SK-N-SH (cell line): Measurements from ENCODE around the gene TMEM59. TPM values are rescaled to one million over a fixed set of nuclear protein-coding genes. Genes with fewer than 3 reads are reported as not detected.
"Not testable (repeated sequence)": the region's sequence is repeated elsewhere in the genome, so short reads cannot be mapped to it uniquely, and the experiment has no call there.

ENCODE experiments used
- CTCF ChIA-PET: fragments of 300-600, 350-600 bp; formaldehyde crosslinking; extraction: SDS; loops from one replicate; lab custom pipeline; 2021; lab: Yijun Ruan, JAX
- POLR2A ChIA-PET: fragments of 350-600 bp; sonication (Branson Sonifier 250); formaldehyde crosslinking; extraction: SDS; loops from one replicate; lab custom pipeline; 2020; ENCODE audit warnings: antibody characterized with exemption, inconsistent platforms; lab: Yijun Ruan, JAX
- DNase-seq: peaks from one replicate; pipeline ENCODE4 v3.0.0; 2012
- H2AFZ ChIP-seq: fragments of 200-600 bp; sonication (generic); 2 replicates; pipeline ENCODE4 v1.8.1; 2016; ENCODE audit warnings: antibody characterized with exemption, mild to moderate bottlenecking, low read depth
- H3F3A ChIP-seq: fragments of 200-600 bp; sonication (generic); replicated peaks from 2 replicates; pipeline ENCODE3; 2016; ENCODE audit warnings: antibody characterized with exemption, mild to moderate bottlenecking; ENCODE audit not compliant: insufficient read depth
- H3K27ac ChIP-seq, 2 experiments: fragments of 200-500 bp in 1 of 2; fragments of 200-600 bp in 1 of 2; sonication (Bioruptor generic) in 1 of 2; sonication (generic), shearing (Covaris generic) in 1 of 2; 2 replicates each; pipeline versions ENCODE4 v1.5.1 to v1.6.1; 2014 to 2016; ENCODE audit warnings: low read depth in 2 of 2, inconsistent platforms in 1 of 2, low read length in 1 of 2, mild to moderate bottlenecking in 1 of 2, mixed read lengths in 1 of 2
- H3K27me3 ChIP-seq: fragments of 200-600 bp; sonication (generic), shearing (Covaris generic); 2 replicates; pipeline ENCODE4 v1.6.1; 2016; ENCODE audit warnings: mixed run types; ENCODE audit not compliant: insufficient read depth
- H3K36me3 ChIP-seq, 2 experiments: fragments of 200-500 bp in 1 of 2; fragments of 200-600 bp in 1 of 2; sonication (Bioruptor generic) in 1 of 2; sonication (generic) in 1 of 2; replicated peaks in 1 of 2; 2 replicates each; pipeline versions ENCODE3 to v1.5.1; 2014 to 2016; ENCODE audit warnings: low read length in 1 of 2, mild to moderate bottlenecking in 1 of 2; ENCODE audit not compliant: insufficient read depth in 2 of 2, control insufficient read depth in 1 of 2
- H3K4me1 ChIP-seq, 2 experiments: fragments of 200-500 bp in 1 of 2; fragments of 200-600 bp in 1 of 2; sonication (Bioruptor generic) in 1 of 2; sonication (generic), shearing (Covaris generic) in 1 of 2; 2 replicates each; pipeline versions ENCODE4 v1.5.1 to v1.6.1; 2014 to 2016; ENCODE audit warnings: low read depth in 1 of 2, low read length in 1 of 2, mixed run types in 1 of 2; ENCODE audit not compliant: insufficient read depth in 2 of 2, control insufficient read depth in 1 of 2
- H3K4me2 ChIP-seq: fragments of 200-600 bp; sonication (generic), shearing (Covaris generic); 2 replicates; pipeline ENCODE4 v1.6.1; 2017; ENCODE audit warnings: mixed run types
- H3K4me3 ChIP-seq, 2 experiments: fragments of 200-500 bp in 1 of 2; fragments of 200-600 bp in 1 of 2; sonication (Bioruptor generic) in 1 of 2; sonication (generic), shearing (Covaris generic) in 1 of 2; 2 replicates each; pipeline versions ENCODE4 v1.5.1 to v1.8.1; 2014 to 2016; ENCODE audit warnings: low read depth in 2 of 2, inconsistent platforms in 1 of 2, low read length in 1 of 2, mild to moderate bottlenecking in 1 of 2, mixed read lengths in 1 of 2, moderate library complexity in 1 of 2
- H3K79me2 ChIP-seq: fragments of 200-600 bp; sonication (generic); 2 replicates; pipeline ENCODE4 v1.8.1; 2017; ENCODE audit warnings: mild to moderate bottlenecking; ENCODE audit not compliant: insufficient read depth
- H3K9ac ChIP-seq: fragments of 200-600 bp; sonication (generic); 2 replicates; pipeline ENCODE4 v1.6.1; 2017; ENCODE audit warnings: mixed run types
- H3K9me2 ChIP-seq: fragments of 200-600 bp; sonication (generic); 2 replicates; pipeline ENCODE4 v1.6.1; 2017; ENCODE audit warnings: mixed run types
- H3K9me3 ChIP-seq: fragments of 200-600 bp; sonication (generic); 2 replicates; pipeline ENCODE4 v1.6.1; 2017; ENCODE audit warnings: mixed run types, mild to moderate bottlenecking, moderate library complexity
- H4K20me1 ChIP-seq: fragments of 200-600 bp; sonication (generic); 2 replicates; pipeline ENCODE4 v1.6.1; 2017; ENCODE audit warnings: mild to moderate bottlenecking, mixed run types; ENCODE audit not compliant: insufficient read depth
- EZH2phosphoT487 ChIP-seq: fragments of 200-600 bp; sonication (generic); IDR thresholded peaks from 2 replicates; pipeline ENCODE4 v1.6.1; 2017; ENCODE audit warnings: low read depth, mixed run types, mild to moderate bottlenecking, antibody characterized with exemption, moderate library complexity, borderline replicate concordance
- FOSL2 ChIP-seq: IDR thresholded peaks from 2 replicates; pipeline ENCODE4 v1.4.0; 2012; ENCODE audit warnings: low read depth, mild to moderate bottlenecking, moderate library complexity, borderline replicate concordance
- FOXJ3 ChIP-seq: sonication (generic); formaldehyde crosslinking; IDR thresholded peaks from 2 replicates; pipeline ENCODE4 v1.5.1; 2020; ENCODE audit warnings: mild to moderate bottlenecking, missing genetic modification reagents
- GABPA ChIP-seq: IDR thresholded peaks from 2 replicates; pipeline ENCODE4 v1.4.0; 2012; ENCODE audit warnings: low read depth, mild to moderate bottlenecking
- GATA2 ChIP-seq: sonication (generic); formaldehyde crosslinking; IDR thresholded peaks from 2 replicates; pipeline ENCODE4 v1.5.0; 2020; ENCODE audit warnings: mild to moderate bottlenecking, missing genetic modification reagents
- MEF2A ChIP-seq: IDR thresholded peaks from 2 replicates; pipeline ENCODE4 v1.4.0; 2012; ENCODE audit warnings: low read depth, borderline replicate concordance
- MXI1 ChIP-seq: IDR thresholded peaks from 2 replicates; pipeline ENCODE4 v1.6.1; 2012; ENCODE audit warnings: mild to moderate bottlenecking, low read depth, low read length, improper control_type of control experiment
- POLR2AphosphoS5 ChIP-seq: IDR thresholded peaks from 2 replicates; pipeline ENCODE4 v1.6.1; 2012; ENCODE audit warnings: low read depth, low read length
- RCOR1 ChIP-seq: fragments of 150-350 bp; IDR thresholded peaks from 2 replicates; pipeline ENCODE4 v1.6.1; 2017; ENCODE audit warnings: antibody characterized with exemption, low read length
- TAF1 ChIP-seq: IDR thresholded peaks from 2 replicates; pipeline ENCODE4 v1.6.1; 2012; ENCODE audit warnings: low read depth, mild to moderate bottlenecking, low read length, moderate library complexity, borderline replicate concordance
- USF1 ChIP-seq: IDR thresholded peaks from 2 replicates; pipeline ENCODE4 v1.4.0; 2012; ENCODE audit warnings: low read depth, borderline replicate concordance
- WGBS: methylation state at CpG from one replicate; pipeline ENCODE4 v1.1.6; 2017; ENCODE audit warnings: low lambda C conversion rate; 5-methylcytosine and 5-hydroxymethylcytosine counted together
- polyA plus RNA-seq, 3 experiments: library from polyadenylated mRNA; depleted of rRNA; stranded (reverse); fragments of >200 nt; gene quantifications; 2 replicates each; pipeline ENCODE4 v1.2.3, GENCODE V29; 2012
- TF ChIP-seq, protein P1 (sequence below): fragments of 150-350 bp; IDR thresholded peaks from 2 replicates; pipeline ENCODE4 v1.6.1; 2017; ENCODE audit warnings: antibody characterized with exemption, low read length, low read depth, borderline replicate concordance
- TF ChIP-seq, protein P2 (sequence below): fragments of 150-350 bp; IDR thresholded peaks from 2 replicates; pipeline ENCODE4 v1.6.1; 2016; ENCODE audit warnings: mild to moderate bottlenecking, low read depth, low read length
- TF ChIP-seq, protein P3 (sequence below): fragments of 200-600 bp; sonication (generic); IDR thresholded peaks from 2 replicates; pipeline ENCODE4 v1.6.1; 2017; ENCODE audit warnings: antibody characterized with exemption, mild to moderate bottlenecking, moderate library complexity

The TMEM59 gene
- polyA plus RNA-seq, 1 of the 3 experiments (the other 2 are of a cell fraction), result 249 TPM

DNA sequence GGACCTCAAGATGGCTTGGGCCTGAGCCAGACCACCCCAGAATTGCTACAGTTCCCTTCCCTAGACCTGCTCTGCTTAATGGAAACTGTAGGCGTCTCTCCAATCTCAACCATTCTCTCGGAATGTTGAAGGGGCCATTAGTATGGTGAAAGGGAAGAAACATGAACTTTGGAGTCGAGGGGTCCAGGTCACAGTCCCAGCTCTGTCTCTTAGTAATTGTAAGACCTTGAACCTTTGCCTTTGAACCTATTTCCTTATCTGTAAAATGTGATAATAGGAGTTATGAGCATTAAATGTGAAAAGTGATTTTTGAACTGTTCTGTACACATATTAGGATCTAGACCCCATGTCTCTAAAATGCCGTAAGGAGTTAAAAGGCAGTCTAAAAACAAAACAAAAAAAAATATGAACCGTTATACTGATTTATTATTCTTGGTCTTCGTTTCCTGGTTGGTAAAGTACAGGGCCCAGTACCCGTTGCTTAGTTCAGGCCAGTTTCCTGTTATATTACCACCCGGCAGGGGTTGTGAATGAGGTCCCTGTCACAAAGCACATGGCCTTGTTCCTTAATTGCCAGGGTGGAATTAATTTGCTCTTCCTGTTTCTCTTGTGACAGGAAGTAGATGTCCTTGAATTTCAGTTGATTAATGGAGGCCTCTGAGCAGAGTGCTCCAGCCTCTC, 42.7 kb upstream of the TMEM59 start:
- Histone ChIP-seq H3K27ac (peak overlapping the region in 1 of 2 experiments; percentile 23; a peak in 2 of 4 replicates), H3K27me3 (no peaks in the 10 kb centered on the region), H3K36me3 (peaks cover 0 to 20% of the 10 kb centered on the region in 2 experiments), H3K9me2 (no peaks in the 10 kb centered on the region), H3K9me3 (no peaks in the 10 kb centered on the region)
- TF ChIP-seq, protein P1, sequence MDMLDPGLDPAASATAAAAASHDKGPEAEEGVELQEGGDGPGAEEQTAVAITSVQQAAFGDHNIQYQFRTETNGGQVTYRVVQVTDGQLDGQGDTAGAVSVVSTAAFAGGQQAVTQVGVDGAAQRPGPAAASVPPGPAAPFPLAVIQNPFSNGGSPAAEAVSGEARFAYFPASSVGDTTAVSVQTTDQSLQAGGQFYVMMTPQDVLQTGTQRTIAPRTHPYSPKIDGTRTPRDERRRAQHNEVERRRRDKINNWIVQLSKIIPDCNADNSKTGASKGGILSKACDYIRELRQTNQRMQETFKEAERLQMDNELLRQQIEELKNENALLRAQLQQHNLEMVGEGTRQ, result no peak
- TF ChIP-seq MXI1 (peak; percentile 66; the same call in 1 of the 2 replicates), GABPA (no peak), POLR2AphosphoS5 (no peak)
- TF ChIP-seq, all 33 proteins: peak for 1
- no peaks in the 10 kb centered on the region for H3K79me2 ChIP-seq
- H3K9ac ChIP-seq, result no peak overlapping the region
- H3K4me3 ChIP-seq, result no peak overlapping the region
- POLR2A ChIA-PET, result no interaction called here
- CTCF ChIA-PET, result interaction anchor here (1.0 to 3.9 kb wide), 3 partner anchors 12 to 19 kb away, joined by 4 to 17 read pairs (median 4); no protein-coding TSS in a partner anchor
- no peaks in the 10 kb centered on the region for H4K20me1 ChIP-seq
- no peak overlapping the region for H3K4me2 ChIP-seq
- peaks cover 0 to 16% of the 10 kb centered on the region in 2 experiments; a peak in 2 of 4 replicates for H3K4me1 ChIP-seq
- WGBS, result 79% methylated on average over 8 of the region's 8 CpGs
- H3F3A ChIP-seq, result no peaks in the 10 kb centered on the region
- peak; percentile 41 for DNase-seq
- no peak overlapping the region for H2AFZ ChIP-seq

- H3F3A ChIP-seq, H2AFZ ChIP-seq, H3K27me3 ChIP-seq, H3K27ac ChIP-seq, H3K4me2 ChIP-seq, H3K9ac ChIP-seq, H3K79me2 ChIP-seq, H3K9me3 ChIP-seq, POLR2A ChIA-PET, H3K9me2 ChIP-seq, DNase-seq, H3K4me3 ChIP-seq, H4K20me1 ChIP-seq: not testable (repeated sequence)
- CTCF ChIA-PET, result interaction anchor here (0.7 to 3.9 kb wide), 3 partner anchors 11 to 20 kb away, joined by 3 to 17 read pairs (median 4); no protein-coding TSS in a partner anchor
- WGBS, result 100% methylated on average over 1 of the region's 1 CpG
- Histone ChIP-seq H3K36me3 (peaks cover 0 to 23% of the 10 kb centered on the region in 2 experiments), H3K4me1 (peaks cover 0 to 16% of the 10 kb centered on the region in 2 experiments; a peak in 2 of 4 replicates)
These were observed 41.7 kb upstream of the TMEM59 start for GRCh38 chr1:54094730-54095105.

DNA sequence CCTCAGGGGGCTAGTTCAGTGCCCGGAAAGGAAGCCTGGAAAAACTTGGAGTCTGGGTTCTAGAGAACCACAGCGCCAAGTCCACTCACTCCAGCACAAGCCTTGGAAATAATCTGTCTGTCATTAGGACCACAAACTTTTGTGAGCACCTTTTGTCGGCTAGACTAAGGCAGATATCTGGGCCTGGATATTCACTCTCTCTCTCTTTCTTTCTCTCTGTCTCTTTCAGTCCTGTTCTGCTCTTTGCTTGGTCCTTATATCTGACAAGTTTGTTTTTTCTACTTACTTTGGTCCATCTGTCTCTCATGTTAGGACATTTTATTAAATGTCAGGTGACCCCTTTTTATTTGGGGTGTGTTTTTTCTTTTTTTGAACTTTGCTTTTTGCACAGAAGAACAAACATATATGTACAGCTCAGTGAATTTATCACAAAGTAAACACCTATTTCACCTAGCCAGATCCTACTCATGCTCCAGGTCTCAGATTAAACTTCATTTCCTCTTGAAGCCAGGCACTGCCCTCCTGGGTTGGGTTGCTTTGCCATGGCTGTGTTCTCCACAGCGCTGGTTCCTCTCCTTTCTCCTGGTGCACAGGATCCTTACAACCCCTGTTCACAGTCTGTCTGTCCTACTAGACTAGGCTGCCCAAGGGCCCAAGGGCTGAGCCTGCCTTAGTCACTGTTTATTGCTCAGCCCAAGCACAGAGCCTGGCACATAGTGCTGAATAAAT, 41.2 kb upstream of the TMEM59 start:
- Histone ChIP-seq H3K4me1 (peaks cover 0 to 16% of the 10 kb centered on the region in 2 experiments; a peak in 2 of 4 replicates), H3K27me3 (no peaks in the 10 kb centered on the region), H3K9me2 (no peaks in the 10 kb centered on the region), H3K27ac (no peak overlapping the region; a peak in 1 of 4 replicates), H3K9me3 (no peaks in the 10 kb centered on the region), H4K20me1 (no peaks in the 10 kb centered on the region), H3K9ac (no peak overlapping the region), H3K36me3 (peaks cover 0 to 29% of the 10 kb centered on the region in 2 experiments), H3K79me2 (no peaks in the 10 kb centered on the region), H2AFZ (no peak overlapping the region), H3K4me3 (no peak overlapping the region), H3K4me2 (no peak overlapping the region), H3F3A (no peaks in the 10 kb centered on the region)
- DNase-seq, result no peak
- 97% methylated on average over 4 of the region's 4 CpGs for WGBS
- ChIA-PET CTCF (interaction anchor here (0.7 to 3.9 kb wide), 3 partner anchors 10 to 20 kb away, joined by 3 to 17 read pairs (median 4); no protein-coding TSS in a partner anchor), POLR2A (no interaction called here)
- TF ChIP-seq GATA2 (CRISPR knock-in tag) (no peak), FOXJ3 (CRISPR knock-in tag) (no peak), USF1 (no peak), EZH2phosphoT487 (no peak), TAF1 (no peak), FOSL2 (no peak), RCOR1 (no peak), MEF2A (no peak)
- TF ChIP-seq, protein P2, sequence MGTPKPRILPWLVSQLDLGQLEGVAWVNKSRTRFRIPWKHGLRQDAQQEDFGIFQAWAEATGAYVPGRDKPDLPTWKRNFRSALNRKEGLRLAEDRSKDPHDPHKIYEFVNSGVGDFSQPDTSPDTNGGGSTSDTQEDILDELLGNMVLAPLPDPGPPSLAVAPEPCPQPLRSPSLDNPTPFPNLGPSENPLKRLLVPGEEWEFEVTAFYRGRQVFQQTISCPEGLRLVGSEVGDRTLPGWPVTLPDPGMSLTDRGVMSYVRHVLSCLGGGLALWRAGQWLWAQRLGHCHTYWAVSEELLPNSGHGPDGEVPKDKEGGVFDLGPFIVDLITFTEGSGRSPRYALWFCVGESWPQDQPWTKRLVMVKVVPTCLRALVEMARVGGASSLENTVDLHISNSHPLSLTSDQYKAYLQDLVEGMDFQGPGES, result no peak
- TF ChIP-seq, protein P3, sequence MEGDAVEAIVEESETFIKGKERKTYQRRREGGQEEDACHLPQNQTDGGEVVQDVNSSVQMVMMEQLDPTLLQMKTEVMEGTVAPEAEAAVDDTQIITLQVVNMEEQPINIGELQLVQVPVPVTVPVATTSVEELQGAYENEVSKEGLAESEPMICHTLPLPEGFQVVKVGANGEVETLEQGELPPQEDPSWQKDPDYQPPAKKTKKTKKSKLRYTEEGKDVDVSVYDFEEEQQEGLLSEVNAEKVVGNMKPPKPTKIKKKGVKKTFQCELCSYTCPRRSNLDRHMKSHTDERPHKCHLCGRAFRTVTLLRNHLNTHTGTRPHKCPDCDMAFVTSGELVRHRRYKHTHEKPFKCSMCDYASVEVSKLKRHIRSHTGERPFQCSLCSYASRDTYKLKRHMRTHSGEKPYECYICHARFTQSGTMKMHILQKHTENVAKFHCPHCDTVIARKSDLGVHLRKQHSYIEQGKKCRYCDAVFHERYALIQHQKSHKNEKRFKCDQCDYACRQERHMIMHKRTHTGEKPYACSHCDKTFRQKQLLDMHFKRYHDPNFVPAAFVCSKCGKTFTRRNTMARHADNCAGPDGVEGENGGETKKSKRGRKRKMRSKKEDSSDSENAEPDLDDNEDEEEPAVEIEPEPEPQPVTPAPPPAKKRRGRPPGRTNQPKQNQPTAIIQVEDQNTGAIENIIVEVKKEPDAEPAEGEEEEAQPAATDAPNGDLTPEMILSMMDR, result no peak
